ENCODE results near the gene ADGRG6.

- TF ChIP-seq CTCF (IDR thresholded peaks at IDR 0.05), result no peak
- no peak for TF ChIP-seq POLR2A (IDR thresholded peaks at IDR 0.05)
- TF ChIP-seq POLR2AphosphoS5 (IDR thresholded peaks at IDR 0.05), result no peak
These were observed 100.0 kb downstream of the ADGRG6 start for GRCh38 chr6:142401838-142402237.

All from breast epithelium (tissue), 3 donors.